ENCODE data around the gene LRFN2. TPM values are rescaled to one million over a fixed set of nuclear protein-coding genes. Genes with fewer than 3 reads are reported as not detected.

Gene LRFN2
- total RNA-seq, 1 experiment from 2014 or later, result not detected

GRCh38 chr6:40509716-40510260, 77.4 kb downstream of the LRFN2 start:
- H2AFZ ChIP-seq (ENCODE audit: low read length), result no peak overlapping the region
- no peak overlapping the region for H3K4me2 ChIP-seq (ENCODE audit: low read length)
- no peaks in the 10 kb centered on the region for H3K9me3 ChIP-seq (ENCODE audit: low read length)
- no peak overlapping the region for H3K27ac ChIP-seq (ENCODE audit: low read length)
- TF ChIP-seq EZH2 (IDR thresholded peaks at IDR 0.05; ENCODE audit: low read length, unreplicated experiment) (no peak), EZH2phosphoT487 (IDR thresholded peaks at IDR 0.05; ENCODE audit: borderline replicate concordance, low read length) (no peak)
- TF ChIP-seq, protein P1, sequence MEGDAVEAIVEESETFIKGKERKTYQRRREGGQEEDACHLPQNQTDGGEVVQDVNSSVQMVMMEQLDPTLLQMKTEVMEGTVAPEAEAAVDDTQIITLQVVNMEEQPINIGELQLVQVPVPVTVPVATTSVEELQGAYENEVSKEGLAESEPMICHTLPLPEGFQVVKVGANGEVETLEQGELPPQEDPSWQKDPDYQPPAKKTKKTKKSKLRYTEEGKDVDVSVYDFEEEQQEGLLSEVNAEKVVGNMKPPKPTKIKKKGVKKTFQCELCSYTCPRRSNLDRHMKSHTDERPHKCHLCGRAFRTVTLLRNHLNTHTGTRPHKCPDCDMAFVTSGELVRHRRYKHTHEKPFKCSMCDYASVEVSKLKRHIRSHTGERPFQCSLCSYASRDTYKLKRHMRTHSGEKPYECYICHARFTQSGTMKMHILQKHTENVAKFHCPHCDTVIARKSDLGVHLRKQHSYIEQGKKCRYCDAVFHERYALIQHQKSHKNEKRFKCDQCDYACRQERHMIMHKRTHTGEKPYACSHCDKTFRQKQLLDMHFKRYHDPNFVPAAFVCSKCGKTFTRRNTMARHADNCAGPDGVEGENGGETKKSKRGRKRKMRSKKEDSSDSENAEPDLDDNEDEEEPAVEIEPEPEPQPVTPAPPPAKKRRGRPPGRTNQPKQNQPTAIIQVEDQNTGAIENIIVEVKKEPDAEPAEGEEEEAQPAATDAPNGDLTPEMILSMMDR (conservative IDR thresholded peaks at IDR 0.05; ENCODE audit: low read depth, low read length), result no peak
- BruUV-seq (replicated peaks), result no TSS peak
- no peaks in the 10 kb centered on the region for H3K79me2 ChIP-seq (ENCODE audit: low read length)
- ChIA-PET CTCF (no interaction called here), POLR2A (ENCODE audit: unreplicated experiment) (no interaction called here)
- H3K27me3 ChIP-seq (ENCODE audit: low read length), result no peaks in the 10 kb centered on the region
- no peaks in the 10 kb centered on the region for H3K4me1 ChIP-seq (ENCODE audit: insufficient read depth, low read length)
- no peak overlapping the region for H3K4me3 ChIP-seq (ENCODE audit: low read length)
- no peaks in the 10 kb centered on the region for H4K20me1 ChIP-seq (ENCODE audit: low read length)
- DNase-seq, result no peak
- intact Hi-C loops (cut with micrococcal nuclease), result no loop called here
- ATAC-seq, result no peak
- no peaks in the 10 kb centered on the region for H3K9me2 ChIP-seq (replicated peaks; ENCODE audit: low read length)
- H3K9ac ChIP-seq (ENCODE audit: low read length), result no peak overlapping the region
- H3K36me3 ChIP-seq (ENCODE audit: low read depth, low read length), result no peaks in the 10 kb centered on the region
- H3F3A ChIP-seq (ENCODE audit: low read length, unreplicated experiment), result no peaks in the 10 kb centered on the region

DNA sequence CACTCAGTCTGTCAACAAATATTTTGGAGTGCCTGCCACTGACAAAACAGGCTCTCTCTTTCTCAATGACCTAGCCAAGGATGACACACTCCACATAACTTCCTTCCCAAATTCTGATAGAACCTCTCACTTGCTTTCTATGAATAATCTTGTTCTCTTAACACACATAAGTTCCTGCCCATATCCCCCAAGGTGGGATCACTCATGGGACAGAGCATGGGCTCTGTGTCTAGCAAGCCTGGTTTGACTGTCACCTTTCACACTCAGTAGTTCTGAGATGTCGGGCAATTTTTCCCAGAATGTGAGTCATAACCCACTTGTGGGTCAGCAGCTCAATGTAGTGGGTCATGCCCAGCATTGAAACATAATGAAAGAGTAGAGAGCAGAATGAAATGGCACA, 78.1 kb downstream of the LRFN2 start:
- no peak overlapping the region for H3K4me3 ChIP-seq (ENCODE audit: low read length)
- ChIA-PET CTCF (no interaction called here), POLR2A (ENCODE audit: unreplicated experiment) (no interaction called here)
- H4K20me1 ChIP-seq (ENCODE audit: low read length), result no peaks in the 10 kb centered on the region
- H3K9me2 ChIP-seq (replicated peaks; ENCODE audit: low read length), result no peaks in the 10 kb centered on the region
- intact Hi-C loops (cut with micrococcal nuclease), result no loop called here
- no peaks in the 10 kb centered on the region for H3F3A ChIP-seq (ENCODE audit: low read length, unreplicated experiment)
- H2AFZ ChIP-seq (ENCODE audit: low read length), result no peak overlapping the region
- H3K9me3 ChIP-seq (ENCODE audit: low read length), result no peaks in the 10 kb centered on the region
- TF ChIP-seq EZH2 (IDR thresholded peaks at IDR 0.05; ENCODE audit: low read length, unreplicated experiment) (no peak), EZH2phosphoT487 (IDR thresholded peaks at IDR 0.05; ENCODE audit: borderline replicate concordance, low read length) (no peak)
- DNase-seq (no peak), ATAC-seq (no peak)
- H3K36me3 ChIP-seq (ENCODE audit: low read depth, low read length), result no peaks in the 10 kb centered on the region
- no peaks in the 10 kb centered on the region for H3K79me2 ChIP-seq (ENCODE audit: low read length)
- H3K9ac ChIP-seq (ENCODE audit: low read length), result no peak overlapping the region
- BruUV-seq (replicated peaks), result no TSS peak
- H3K27ac ChIP-seq (ENCODE audit: low read length), result no peak overlapping the region
- H3K27me3 ChIP-seq (ENCODE audit: low read length), result no peaks in the 10 kb centered on the region
- H3K4me1 ChIP-seq (ENCODE audit: insufficient read depth, low read length), result no peaks in the 10 kb centered on the region
- H3K4me2 ChIP-seq (ENCODE audit: low read length), result no peak overlapping the region

DNA sequence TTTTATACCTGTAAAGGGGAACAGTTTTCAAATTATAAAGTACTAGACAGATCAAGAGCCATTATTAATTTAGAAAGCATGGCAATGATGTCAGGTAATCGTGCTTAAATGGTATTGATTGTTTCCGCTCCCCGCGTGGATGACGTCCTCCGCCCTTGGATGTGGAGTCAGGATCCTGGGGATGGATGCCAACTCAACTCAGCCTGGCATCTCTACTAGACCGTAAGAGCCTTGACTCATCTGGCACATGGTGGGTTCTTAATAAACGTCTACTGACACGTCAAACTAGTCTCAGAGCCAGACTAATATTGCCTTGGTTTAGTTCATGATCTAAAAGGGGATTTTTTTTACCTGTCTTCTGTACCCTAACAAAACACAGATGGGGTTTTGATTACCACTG, 80.2 kb downstream of the LRFN2 start:
- no peaks in the 10 kb centered on the region for H3K36me3 ChIP-seq (ENCODE audit: low read depth, low read length)
- no peak overlapping the region for H3K27ac ChIP-seq (ENCODE audit: low read length)
- H3K4me2 ChIP-seq (ENCODE audit: low read length), result no peak overlapping the region
- H3K79me2 ChIP-seq (ENCODE audit: low read length), result no peaks in the 10 kb centered on the region
- no peaks in the 10 kb centered on the region for H3K9me3 ChIP-seq (ENCODE audit: low read length)
- no peaks in the 10 kb centered on the region for H3F3A ChIP-seq (ENCODE audit: low read length, unreplicated experiment)
- H3K9me2 ChIP-seq (replicated peaks; ENCODE audit: low read length), result no peaks in the 10 kb centered on the region
- H4K20me1 ChIP-seq (ENCODE audit: low read length), result no peaks in the 10 kb centered on the region
- ATAC-seq (no peak), DNase-seq (no peak)
- ChIA-PET CTCF (no interaction called here), POLR2A (ENCODE audit: unreplicated experiment) (no interaction called here)
- no peaks in the 10 kb centered on the region for H3K4me1 ChIP-seq (ENCODE audit: insufficient read depth, low read length)
- intact Hi-C loops (cut with micrococcal nuclease), result no loop called here
- TF ChIP-seq, protein P1 (conservative IDR thresholded peaks at IDR 0.05; ENCODE audit: low read depth, low read length), result no peak
- TF ChIP-seq EZH2phosphoT487 (IDR thresholded peaks at IDR 0.05; ENCODE audit: borderline replicate concordance, low read length) (no peak), EZH2 (IDR thresholded peaks at IDR 0.05; ENCODE audit: low read length, unreplicated experiment) (no peak)
- H3K4me3 ChIP-seq (ENCODE audit: low read length), result no peak overlapping the region
- no peak overlapping the region for H3K9ac ChIP-seq (ENCODE audit: low read length)
- no peak overlapping the region for H2AFZ ChIP-seq (ENCODE audit: low read length)
- no TSS peak for BruUV-seq (replicated peaks)
- no peaks in the 10 kb centered on the region for H3K27me3 ChIP-seq (ENCODE audit: low read length)
